Suprapubic skin (tissue), 4 donors: ENCODE data around the gene COL5A1. TPM values are rescaled to one million over a fixed set of nuclear protein-coding genes. Genes with fewer than 3 reads are reported as not detected.
"Not testable (repeated sequence)": the region's sequence is repeated elsewhere in the genome, so short reads cannot be mapped to it uniquely, and the experiment has no call there.

Experiments used
- DNase-seq, 2 donors: peaks; one replicate each; pipeline ENCODE4 v3.0.0-alpha.2; 2019; ENCODE audit warnings: low spot score in 2 of 2
- H3K27ac ChIP-seq: fragments of 200-600 bp; sonication (generic); one replicate; pipeline ENCODE4 v1.5.1; 2019
- H3K27me3 ChIP-seq: fragments of 200-600 bp; sonication (generic); one replicate; pipeline ENCODE4 v1.5.1; 2019
- H3K36me3 ChIP-seq: fragments of 200-600 bp; sonication (generic); one replicate; pipeline ENCODE4 v1.5.1; 2019
- H3K4me1 ChIP-seq: fragments of 200-600 bp; sonication (generic); one replicate; pipeline ENCODE4 v1.5.1; 2019
- H3K4me3 ChIP-seq: fragments of 200-600 bp; sonication (generic); one replicate; pipeline ENCODE4 v1.5.1; 2019; ENCODE audit warnings: mild to moderate bottlenecking
- H3K9me3 ChIP-seq: fragments of 200-600 bp; sonication (generic); one replicate; pipeline ENCODE4 v1.5.1; 2019
- CTCF ChIP-seq, 2 donors: fragments of 200-600 bp in 1 of 2; fragments of 450-650 bp in 1 of 2; sonication (generic) in 1 of 2; IDR thresholded peaks; one replicate each; pipeline ENCODE4 v1.5.1; 2016 to 2019; ENCODE audit warnings: antibody characterized with exemption in 2 of 2, mild to moderate bottlenecking in 1 of 2, moderate library complexity in 1 of 2
- EP300 ChIP-seq: sonication (generic); formaldehyde crosslinking; IDR thresholded peaks from one replicate; pipeline ENCODE4 v1.6.1; 2017; ENCODE audit warnings: antibody characterized with exemption
- POLR2A ChIP-seq, 2 donors: fragments of 450-650 bp; IDR thresholded peaks; one replicate each; pipeline ENCODE4 v1.6.1; 2017; ENCODE audit warnings: antibody characterized with exemption in 2 of 2, mild to moderate bottlenecking in 2 of 2, moderate library complexity in 2 of 2
- POLR2AphosphoS5 ChIP-seq, 3 donors: sonication (generic); formaldehyde crosslinking; IDR thresholded peaks; one replicate each; pipeline ENCODE4 v1.6.1; 2017; ENCODE audit warnings: antibody characterized with exemption in 3 of 3
- WGBS: methylation state at CpG from one replicate; pipeline ENCODE4 v1.1.5; 2018; 5-methylcytosine and 5-hydroxymethylcytosine counted together
- total RNA-seq, 4 donors: library from RNA; depleted of rRNA; stranded (reverse); fragments of >200 nt; gene quantifications; one replicate each; pipeline ENCODE4 v1.1.0, GENCODE V29; 2016

The COL5A1 gene
- total RNA-seq, 4 donors from 2014 or later, result 8.6 to 16.5 (median 15.4) TPM

- TF ChIP-seq POLR2AphosphoS5 (IDR thresholded peaks at IDR 0.05) (no peak), POLR2A (IDR thresholded peaks at IDR 0.05) (no peak), CTCF (IDR thresholded peaks at IDR 0.05) (no peak), EP300 (no peak)
- no peak overlapping the region for H3K27ac ChIP-seq
- DNase-seq, result no peak
- 83% methylated on average over 9 of the region's 22 CpGs for WGBS
- H3K4me1 ChIP-seq, result peaks cover 18% of the 10 kb centered on the region
- H3K9me3 ChIP-seq, result no peaks in the 10 kb centered on the region
- peaks cover 24% of the 10 kb centered on the region for H3K27me3 ChIP-seq
- no peak overlapping the region for H3K4me3 ChIP-seq
- no peaks in the 10 kb centered on the region for H3K36me3 ChIP-seq
Measured at GRCh38 chr9:134701581-134702259, 60.1 kb downstream of the COL5A1 start.

GRCh38 chr9:134702291-134702690 lies 60.7 kb downstream of the COL5A1 start:
- no peak for DNase-seq
- H3K36me3 ChIP-seq, result no peaks in the 10 kb centered on the region
- H3K4me1 ChIP-seq, result peaks cover 21% of the 10 kb centered on the region
- no peak overlapping the region for H3K27ac ChIP-seq
- no peak for TF ChIP-seq EP300
- TF ChIP-seq POLR2AphosphoS5 (IDR thresholded peaks at IDR 0.05), result no peak
- no peak for TF ChIP-seq POLR2A (IDR thresholded peaks at IDR 0.05)
- no peak for TF ChIP-seq CTCF (IDR thresholded peaks at IDR 0.05)
- peaks cover 24% of the 10 kb centered on the region for H3K27me3 ChIP-seq
- WGBS, result no CpG with 5 or more reads among the region's 18 CpGs
- H3K9me3 ChIP-seq, result no peaks in the 10 kb centered on the region
- no peak overlapping the region for H3K4me3 ChIP-seq

GRCh38 chr9:134703730-134704114 lies 62.1 kb downstream of the COL5A1 start:
- not testable (repeated sequence) for H3K4me3 ChIP-seq, H3K27ac ChIP-seq, DNase-seq, H3K9me3 ChIP-seq, H3K36me3 ChIP-seq
- Histone ChIP-seq H3K27me3 (peaks cover 29% of the 10 kb centered on the region), H3K4me1 (peaks cover 21% of the 10 kb centered on the region)
- WGBS, result 83% methylated on average over 13 of the region's 13 CpGs

GRCh38 chr9:134704498-134704897 lies 62.9 kb downstream of the COL5A1 start:
- 59% methylated on average over 10 of the region's 10 CpGs for WGBS
- peaks cover 28% of the 10 kb centered on the region for H3K27me3 ChIP-seq
- no peak overlapping the region for H3K27ac ChIP-seq

GRCh38 chr9:134705786-134706185 lies 64.2 kb downstream of the COL5A1 start:
- Histone ChIP-seq H3K4me3 (no peak overlapping the region), H3K27ac (no peak overlapping the region), H3K36me3 (no peaks in the 10 kb centered on the region), H3K27me3 (peaks cover 34% of the 10 kb centered on the region), H3K9me3 (no peaks in the 10 kb centered on the region), H3K4me1 (peaks cover 31% of the 10 kb centered on the region)
- TF ChIP-seq CTCF (IDR thresholded peaks at IDR 0.05) (no peak), POLR2A (IDR thresholded peaks at IDR 0.05) (no peak), EP300 (no peak), POLR2AphosphoS5 (IDR thresholded peaks at IDR 0.05) (no peak)
- 82% methylated on average over 9 of the region's 9 CpGs for WGBS
- DNase-seq, result no peak

More at GRCh38 chr9:134704498-134704897, 62.9 kb downstream of the COL5A1 start:
- peaks cover 26% of the 10 kb centered on the region for H3K4me1 ChIP-seq
- no peaks in the 10 kb centered on the region for H3K36me3 ChIP-seq
- DNase-seq, result no peak
- no peak overlapping the region for H3K4me3 ChIP-seq
- TF ChIP-seq EP300 (no peak), CTCF (IDR thresholded peaks at IDR 0.05) (no peak), POLR2A (IDR thresholded peaks at IDR 0.05) (no peak), POLR2AphosphoS5 (IDR thresholded peaks at IDR 0.05) (no peak)
- H3K9me3 ChIP-seq, result no peaks in the 10 kb centered on the region

GRCh38 chr9:134706522-134706921 lies 64.9 kb downstream of the COL5A1 start:
- TF ChIP-seq POLR2AphosphoS5 (IDR thresholded peaks at IDR 0.05), result no peak
- no peak for TF ChIP-seq POLR2A (IDR thresholded peaks at IDR 0.05)
- TF ChIP-seq CTCF (IDR thresholded peaks at IDR 0.05), result no peak
- no peak for TF ChIP-seq EP300
- Histone ChIP-seq H3K36me3 (no peaks in the 10 kb centered on the region), H3K4me3 (no peak overlapping the region), H3K27ac (no peak overlapping the region), H3K27me3 (peaks cover 36% of the 10 kb centered on the region), H3K4me1 (peaks cover 31% of the 10 kb centered on the region), H3K9me3 (no peaks in the 10 kb centered on the region)
- DNase-seq, result no peak
- WGBS, result 100% methylated on average over 1 of the region's 6 CpGs
